ENCODE results near the gene KCNJ10. TPM values are rescaled to one million over a fixed set of nuclear protein-coding genes. Genes with fewer than 3 reads are reported as not detected.
A peak's percentile ranks its signal among the peaks of the same experiment; 100 is the strongest.

KCNJ10 gene
- total RNA-seq, 1 experiment from 2014 or later, result 1.4 TPM

DNA sequence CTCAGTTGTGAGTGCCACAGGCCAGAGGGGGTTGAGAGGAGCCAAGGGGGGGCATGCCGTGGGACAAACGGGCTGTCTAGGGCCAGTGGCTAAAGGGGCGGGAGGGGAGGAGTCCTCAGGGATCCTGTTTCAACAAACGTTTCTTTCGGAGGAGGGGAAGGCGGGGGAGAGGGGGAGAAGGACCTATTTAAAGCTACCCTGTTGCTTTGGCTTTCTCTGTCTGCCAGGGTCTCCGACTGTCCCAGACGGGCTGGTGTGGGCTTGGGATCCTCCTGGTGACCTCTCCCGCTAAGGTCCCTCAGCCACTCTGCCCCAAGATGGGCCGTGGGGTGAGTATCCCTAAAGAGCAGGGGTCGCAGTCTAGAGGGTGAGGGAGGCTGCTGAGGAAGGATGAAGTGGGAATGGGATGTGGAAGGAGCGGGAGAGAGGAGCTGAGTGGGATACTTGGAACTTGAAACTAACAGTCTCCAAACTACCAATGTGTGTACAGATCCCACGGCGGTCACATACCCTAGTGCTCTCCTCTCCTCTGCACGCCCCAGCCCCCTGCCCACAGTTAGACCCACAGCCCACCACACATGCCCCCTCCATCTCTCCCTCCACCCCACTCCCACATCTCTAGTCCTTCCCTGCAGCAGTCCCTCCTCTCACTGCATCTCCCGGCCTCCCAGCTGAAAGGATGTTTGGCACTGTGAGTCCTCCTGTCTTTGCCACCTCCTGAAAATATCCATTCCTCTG lies 45.8 kb upstream of the KCNJ10 start, which contains the start of gene ATP1A2:
Gene ATP1A2 (plus strand): TSS at position 215 of the 738 bp plus-strand sequence. CDS start 103 bp downstream, at position 318.
- no peaks in the 10 kb centered on the region for H3K36me3 Mint-ChIP-seq
- no peaks in the 10 kb centered on the region for H3K9me3 Mint-ChIP-seq
- DNase-seq (ENCODE audit: low spot score) (peak; percentile 66), ATAC-seq (peak; percentile 62)
- H3K4me3 Mint-ChIP-seq, result peak within 1 kb of the TSS; percentile 75
- TF ChIP-seq ETV6 (CRISPR knock-in tag; IDR thresholded peaks at IDR 0.05) (no peak), ESRRA (CRISPR knock-in tag; IDR thresholded peaks at IDR 0.05; ENCODE audit: borderline replicate concordance) (no peak), SOX15 (CRISPR knock-in tag; IDR thresholded peaks at IDR 0.05) (no peak), NFE2L1 (CRISPR knock-in tag; IDR thresholded peaks at IDR 0.05) (no peak), KAT7 (CRISPR knock-in tag; IDR thresholded peaks at IDR 0.05; ENCODE audit: borderline replicate concordance) (no peak), FOXK1 (CRISPR knock-in tag; IDR thresholded peaks at IDR 0.05) (no peak), ZNF138 (CRISPR knock-in tag; conservative IDR thresholded peaks at IDR 0.05) (no peak), CREB1 (CRISPR knock-in tag; IDR thresholded peaks at IDR 0.05) (no peak)
- TF ChIP-seq, protein P1, sequence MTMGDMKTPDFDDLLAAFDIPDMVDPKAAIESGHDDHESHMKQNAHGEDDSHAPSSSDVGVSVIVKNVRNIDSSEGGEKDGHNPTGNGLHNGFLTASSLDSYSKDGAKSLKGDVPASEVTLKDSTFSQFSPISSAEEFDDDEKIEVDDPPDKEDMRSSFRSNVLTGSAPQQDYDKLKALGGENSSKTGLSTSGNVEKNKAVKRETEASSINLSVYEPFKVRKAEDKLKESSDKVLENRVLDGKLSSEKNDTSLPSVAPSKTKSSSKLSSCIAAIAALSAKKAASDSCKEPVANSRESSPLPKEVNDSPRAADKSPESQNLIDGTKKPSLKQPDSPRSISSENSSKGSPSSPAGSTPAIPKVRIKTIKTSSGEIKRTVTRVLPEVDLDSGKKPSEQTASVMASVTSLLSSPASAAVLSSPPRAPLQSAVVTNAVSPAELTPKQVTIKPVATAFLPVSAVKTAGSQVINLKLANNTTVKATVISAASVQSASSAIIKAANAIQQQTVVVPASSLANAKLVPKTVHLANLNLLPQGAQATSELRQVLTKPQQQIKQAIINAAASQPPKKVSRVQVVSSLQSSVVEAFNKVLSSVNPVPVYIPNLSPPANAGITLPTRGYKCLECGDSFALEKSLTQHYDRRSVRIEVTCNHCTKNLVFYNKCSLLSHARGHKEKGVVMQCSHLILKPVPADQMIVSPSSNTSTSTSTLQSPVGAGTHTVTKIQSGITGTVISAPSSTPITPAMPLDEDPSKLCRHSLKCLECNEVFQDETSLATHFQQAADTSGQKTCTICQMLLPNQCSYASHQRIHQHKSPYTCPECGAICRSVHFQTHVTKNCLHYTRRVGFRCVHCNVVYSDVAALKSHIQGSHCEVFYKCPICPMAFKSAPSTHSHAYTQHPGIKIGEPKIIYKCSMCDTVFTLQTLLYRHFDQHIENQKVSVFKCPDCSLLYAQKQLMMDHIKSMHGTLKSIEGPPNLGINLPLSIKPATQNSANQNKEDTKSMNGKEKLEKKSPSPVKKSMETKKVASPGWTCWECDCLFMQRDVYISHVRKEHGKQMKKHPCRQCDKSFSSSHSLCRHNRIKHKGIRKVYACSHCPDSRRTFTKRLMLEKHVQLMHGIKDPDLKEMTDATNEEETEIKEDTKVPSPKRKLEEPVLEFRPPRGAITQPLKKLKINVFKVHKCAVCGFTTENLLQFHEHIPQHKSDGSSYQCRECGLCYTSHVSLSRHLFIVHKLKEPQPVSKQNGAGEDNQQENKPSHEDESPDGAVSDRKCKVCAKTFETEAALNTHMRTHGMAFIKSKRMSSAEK (CRISPR knock-in tag; IDR thresholded peaks at IDR 0.05; ENCODE audit: borderline replicate concordance), result no peak
- TF ChIP-seq, protein P2, sequence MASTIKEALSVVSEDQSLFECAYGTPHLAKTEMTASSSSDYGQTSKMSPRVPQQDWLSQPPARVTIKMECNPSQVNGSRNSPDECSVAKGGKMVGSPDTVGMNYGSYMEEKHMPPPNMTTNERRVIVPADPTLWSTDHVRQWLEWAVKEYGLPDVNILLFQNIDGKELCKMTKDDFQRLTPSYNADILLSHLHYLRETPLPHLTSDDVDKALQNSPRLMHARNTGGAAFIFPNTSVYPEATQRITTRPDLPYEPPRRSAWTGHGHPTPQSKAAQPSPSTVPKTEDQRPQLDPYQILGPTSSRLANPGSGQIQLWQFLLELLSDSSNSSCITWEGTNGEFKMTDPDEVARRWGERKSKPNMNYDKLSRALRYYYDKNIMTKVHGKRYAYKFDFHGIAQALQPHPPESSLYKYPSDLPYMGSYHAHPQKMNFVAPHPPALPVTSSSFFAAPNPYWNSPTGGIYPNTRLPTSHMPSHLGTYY (CRISPR knock-in tag; IDR thresholded peaks at IDR 0.05), result no peak
- TF ChIP-seq, protein P3, sequence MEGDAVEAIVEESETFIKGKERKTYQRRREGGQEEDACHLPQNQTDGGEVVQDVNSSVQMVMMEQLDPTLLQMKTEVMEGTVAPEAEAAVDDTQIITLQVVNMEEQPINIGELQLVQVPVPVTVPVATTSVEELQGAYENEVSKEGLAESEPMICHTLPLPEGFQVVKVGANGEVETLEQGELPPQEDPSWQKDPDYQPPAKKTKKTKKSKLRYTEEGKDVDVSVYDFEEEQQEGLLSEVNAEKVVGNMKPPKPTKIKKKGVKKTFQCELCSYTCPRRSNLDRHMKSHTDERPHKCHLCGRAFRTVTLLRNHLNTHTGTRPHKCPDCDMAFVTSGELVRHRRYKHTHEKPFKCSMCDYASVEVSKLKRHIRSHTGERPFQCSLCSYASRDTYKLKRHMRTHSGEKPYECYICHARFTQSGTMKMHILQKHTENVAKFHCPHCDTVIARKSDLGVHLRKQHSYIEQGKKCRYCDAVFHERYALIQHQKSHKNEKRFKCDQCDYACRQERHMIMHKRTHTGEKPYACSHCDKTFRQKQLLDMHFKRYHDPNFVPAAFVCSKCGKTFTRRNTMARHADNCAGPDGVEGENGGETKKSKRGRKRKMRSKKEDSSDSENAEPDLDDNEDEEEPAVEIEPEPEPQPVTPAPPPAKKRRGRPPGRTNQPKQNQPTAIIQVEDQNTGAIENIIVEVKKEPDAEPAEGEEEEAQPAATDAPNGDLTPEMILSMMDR (IDR thresholded peaks at IDR 0.05), result no peak
- TF ChIP-seq, protein P4, sequence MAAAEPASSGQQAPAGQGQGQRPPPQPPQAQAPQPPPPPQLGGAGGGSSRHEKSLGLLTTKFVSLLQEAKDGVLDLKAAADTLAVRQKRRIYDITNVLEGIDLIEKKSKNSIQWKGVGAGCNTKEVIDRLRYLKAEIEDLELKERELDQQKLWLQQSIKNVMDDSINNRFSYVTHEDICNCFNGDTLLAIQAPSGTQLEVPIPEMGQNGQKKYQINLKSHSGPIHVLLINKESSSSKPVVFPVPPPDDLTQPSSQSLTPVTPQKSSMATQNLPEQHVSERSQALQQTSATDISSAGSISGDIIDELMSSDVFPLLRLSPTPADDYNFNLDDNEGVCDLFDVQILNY (CRISPR knock-in tag; IDR thresholded peaks at IDR 0.05), result no peak
- H3K27ac Mint-ChIP-seq, result no peak within 1 kb of the TSS
- ChIA-PET CTCF (interaction anchor here (0.6 to 5.1 kb wide), 18 partner anchors 8 to 285 kb away, joined by 3 to 83 read pairs (median 6); partner anchors contain the start of genes IGSF8 and VANGL2), POLR2A (interaction anchor here (0.7 to 1.2 kb wide), 2 partner anchors 8 to 17 kb away, joined by 4 read pairs; no protein-coding TSS in a partner anchor)
- H3K27me3 Mint-ChIP-seq (ENCODE audit: low read depth), result peaks cover 2% of the 10 kb centered on the region; the same call in 1 of the 2 replicates
- H3K4me1 Mint-ChIP-seq, result peaks cover 66% of the 10 kb centered on the region

DNA sequence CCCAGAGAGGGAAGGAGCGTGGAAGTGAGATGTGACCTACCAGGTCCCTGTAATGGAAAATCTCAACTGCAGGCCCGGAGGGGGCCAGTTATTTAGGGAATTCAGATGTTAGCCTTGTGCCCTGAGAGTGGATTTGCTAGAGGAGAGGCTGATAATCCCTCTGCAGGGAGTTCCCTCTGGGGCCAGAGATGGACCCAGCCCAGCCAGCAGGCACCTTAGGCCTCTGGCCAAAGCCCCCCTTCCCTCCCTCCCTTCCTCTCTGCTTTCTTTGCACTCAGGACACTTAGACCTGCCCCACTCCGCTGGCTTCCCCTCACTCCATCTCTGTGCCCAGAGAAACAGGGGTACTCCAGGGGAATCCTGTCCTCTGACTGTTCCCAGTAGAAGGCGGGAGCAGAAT lies 44.1 kb upstream of the KCNJ10 start:
- ATAC-seq (peak; percentile 5; the same call in 1 of the 2 replicates), DNase-seq (ENCODE audit: low spot score) (no peak)
- no peak for TF ChIP-seq RORB (CRISPR knock-in tag; IDR thresholded peaks at IDR 0.05)
- TF ChIP-seq, protein P4 (CRISPR knock-in tag; IDR thresholded peaks at IDR 0.05), result no peak
- TF ChIP-seq, protein P5, sequence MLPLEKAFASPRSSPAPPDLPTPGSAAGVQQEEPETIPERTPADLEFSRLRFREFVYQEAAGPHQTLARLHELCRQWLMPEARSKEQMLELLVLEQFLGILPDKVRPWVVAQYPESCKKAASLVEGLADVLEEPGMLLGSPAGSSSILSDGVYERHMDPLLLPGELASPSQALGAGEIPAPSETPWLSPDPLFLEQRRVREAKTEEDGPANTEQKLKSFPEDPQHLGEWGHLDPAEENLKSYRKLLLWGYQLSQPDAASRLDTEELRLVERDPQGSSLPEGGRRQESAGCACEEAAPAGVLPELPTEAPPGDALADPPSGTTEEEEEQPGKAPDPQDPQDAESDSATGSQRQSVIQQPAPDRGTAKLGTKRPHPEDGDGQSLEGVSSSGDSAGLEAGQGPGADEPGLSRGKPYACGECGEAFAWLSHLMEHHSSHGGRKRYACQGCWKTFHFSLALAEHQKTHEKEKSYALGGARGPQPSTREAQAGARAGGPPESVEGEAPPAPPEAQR (CRISPR knock-in tag; IDR thresholded peaks at IDR 0.05), result no peak
- TF ChIP-seq SMAD3 (CRISPR knock-in tag; IDR thresholded peaks at IDR 0.05; ENCODE audit: borderline replicate concordance), result no peak
- TF ChIP-seq, protein P6, sequence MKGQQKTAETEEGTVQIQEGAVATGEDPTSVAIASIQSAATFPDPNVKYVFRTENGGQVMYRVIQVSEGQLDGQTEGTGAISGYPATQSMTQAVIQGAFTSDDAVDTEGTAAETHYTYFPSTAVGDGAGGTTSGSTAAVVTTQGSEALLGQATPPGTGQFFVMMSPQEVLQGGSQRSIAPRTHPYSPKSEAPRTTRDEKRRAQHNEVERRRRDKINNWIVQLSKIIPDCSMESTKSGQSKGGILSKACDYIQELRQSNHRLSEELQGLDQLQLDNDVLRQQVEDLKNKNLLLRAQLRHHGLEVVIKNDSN (CRISPR knock-in tag; IDR thresholded peaks at IDR 0.05), result no peak
- TF ChIP-seq, protein P7, sequence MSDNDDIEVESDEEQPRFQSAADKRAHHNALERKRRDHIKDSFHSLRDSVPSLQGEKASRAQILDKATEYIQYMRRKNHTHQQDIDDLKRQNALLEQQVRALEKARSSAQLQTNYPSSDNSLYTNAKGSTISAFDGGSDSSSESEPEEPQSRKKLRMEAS (CRISPR knock-in tag; IDR thresholded peaks at IDR 0.05), result no peak
- H3K27ac Mint-ChIP-seq, result no peak overlapping the region
- H3K4me3 Mint-ChIP-seq, result no peak overlapping the region
- peaks cover 2% of the 10 kb centered on the region; the same call in 1 of the 2 replicates for H3K27me3 Mint-ChIP-seq (ENCODE audit: low read depth)
- H3K36me3 Mint-ChIP-seq, result no peaks in the 10 kb centered on the region
- H3K4me1 Mint-ChIP-seq, result peaks cover 82% of the 10 kb centered on the region
- ChIA-PET CTCF (interaction anchor here (0.8 to 3.9 kb wide), 5 partner anchors 11 to 56 kb away, joined by 3 to 27 read pairs (median 5); partner anchors contain the start of gene IGSF8), POLR2A (no interaction called here)
- H3K9me3 Mint-ChIP-seq, result no peaks in the 10 kb centered on the region

Measured in WTC11 (cell line).